Mesenchymal stem cell (in vitro differentiated cells and primary cell): ENCODE measurements around the gene DLAT.
"Not testable (repeated sequence)": the region's sequence is repeated elsewhere in the genome, so short reads cannot be mapped to it uniquely, and the experiment has no call there.

Source experiments
- DNase-seq: peaks from one replicate; pipeline ENCODE4 v3.0.0-alpha.2; 2013
- H2AFZ ChIP-seq: one replicate; pipeline ENCODE4 v1.6.1; 2013; ENCODE audit warnings: low read depth, mild to moderate bottlenecking, control low read depth, inconsistent platforms, low read length, moderate library complexity
- H2AK5ac ChIP-seq: 2 replicates; pipeline ENCODE4 v1.6.1; 2013; ENCODE audit warnings: low read length, moderate library complexity, mild to moderate bottlenecking, inconsistent platforms; ENCODE audit not compliant: severe bottlenecking
- H2BK120ac ChIP-seq: one replicate; pipeline ENCODE4 v1.6.1; 2013; ENCODE audit warnings: low read depth, mild to moderate bottlenecking, inconsistent platforms, low read length, moderate library complexity
- H2BK12ac ChIP-seq, 2 experiments: one replicate each; pipeline ENCODE4 v1.6.1; 2013; ENCODE audit warnings: inconsistent platforms in 2 of 2, low read length in 2 of 2, mild to moderate bottlenecking in 2 of 2, moderate library complexity in 2 of 2, control low read depth in 1 of 2
- H2BK15ac ChIP-seq: one replicate; pipeline ENCODE4 v1.6.1; 2013; ENCODE audit warnings: mild to moderate bottlenecking, low read depth, inconsistent platforms; ENCODE audit not compliant: poor library complexity, severe bottlenecking
- H2BK5ac ChIP-seq: 2 replicates; pipeline ENCODE4 v1.6.1; 2013; ENCODE audit warnings: low read depth, mild to moderate bottlenecking, low read length, control low read depth, inconsistent platforms; ENCODE audit not compliant: poor library complexity, severe bottlenecking
- H3K14ac ChIP-seq, 2 experiments: one replicate each; pipeline ENCODE4 v1.6.1; 2013; ENCODE audit warnings: inconsistent platforms in 2 of 2, low read length in 2 of 2, control low read depth in 1 of 2, mild to moderate bottlenecking in 1 of 2, moderate library complexity in 1 of 2
- H3K18ac ChIP-seq, 2 experiments: one replicate each; pipeline ENCODE4 v1.6.1; 2013; ENCODE audit warnings: inconsistent platforms in 2 of 2, low read length in 2 of 2, control low read depth in 1 of 2, low read depth in 1 of 2, mild to moderate bottlenecking in 1 of 2
- H3K23ac ChIP-seq, 2 experiments: one replicate each; pipeline ENCODE4 v1.6.1; 2013; ENCODE audit warnings: inconsistent platforms in 2 of 2, low read length in 2 of 2, mild to moderate bottlenecking in 2 of 2, moderate library complexity in 2 of 2, control low read depth in 1 of 2
- H3K27ac ChIP-seq: 2 replicates; pipeline ENCODE4 v1.5.1; 2013; ENCODE audit warnings: mild to moderate bottlenecking, moderate library complexity, low read length, control low read depth, inconsistent platforms; ENCODE audit not compliant: poor library complexity, severe bottlenecking
- H3K27me3 ChIP-seq, 2 experiments: 2 replicates each; pipeline versions ENCODE4 v1.6.1 to v1.7.0; 2013; ENCODE audit warnings: low read length in 2 of 2, mild to moderate bottlenecking in 2 of 2, moderate library complexity in 2 of 2, control low read depth in 1 of 2, inconsistent platforms in 1 of 2; ENCODE audit not compliant: control insufficient read depth in 1 of 2, insufficient read depth in 1 of 2
- H3K36me3 ChIP-seq, 2 experiments: 2 replicates each; pipeline versions ENCODE4 v1.6.1 to v1.7.0; 2013; ENCODE audit warnings: low read length in 2 of 2, control low read depth in 1 of 2, inconsistent platforms in 1 of 2, low read depth in 1 of 2, mild to moderate bottlenecking in 1 of 2; ENCODE audit not compliant: insufficient read depth in 2 of 2, control insufficient read depth in 1 of 2
- H3K4ac ChIP-seq, 2 experiments: one replicate each; pipeline ENCODE4 v1.6.1; 2013; ENCODE audit warnings: inconsistent platforms in 2 of 2, low read length in 2 of 2, mild to moderate bottlenecking in 2 of 2, moderate library complexity in 2 of 2, control low read depth in 1 of 2, low read depth in 1 of 2
- H3K4me1 ChIP-seq: 2 replicates; pipeline ENCODE4 v1.6.1; 2013; ENCODE audit warnings: low read depth, low read length, control low read depth; ENCODE audit not compliant: control insufficient read depth, insufficient read depth
- H3K4me2 ChIP-seq: 2 replicates; pipeline ENCODE4 v1.6.1; 2013; ENCODE audit warnings: low read length, mild to moderate bottlenecking, inconsistent platforms; ENCODE audit not compliant: poor library complexity, severe bottlenecking
- H3K4me3 ChIP-seq, 2 experiments: 2 replicates each; pipeline versions ENCODE4 v1.5.1 to v1.7.0; 2013; ENCODE audit warnings: low read length in 2 of 2, mild to moderate bottlenecking in 2 of 2, control low read depth in 1 of 2, low read depth in 1 of 2; ENCODE audit not compliant: insufficient read depth in 1 of 2
- H3K79me1 ChIP-seq: replicated peaks from 2 replicates; pipeline ENCODE4 v1.6.1; 2013; ENCODE audit warnings: mild to moderate bottlenecking, control low read depth, low read length, inconsistent platforms; ENCODE audit not compliant: poor library complexity, severe bottlenecking
- H3K9ac ChIP-seq: 2 replicates; pipeline ENCODE4 v1.7.0; 2013; ENCODE audit warnings: mild to moderate bottlenecking, low read length, moderate library complexity
- H3K9me3 ChIP-seq: 2 replicates; pipeline ENCODE4 v1.7.0; 2013; ENCODE audit warnings: mild to moderate bottlenecking, low read length; ENCODE audit not compliant: control insufficient read depth
- H4K8ac ChIP-seq: one replicate; pipeline ENCODE4 v1.6.1; 2013; ENCODE audit warnings: inconsistent platforms, mild to moderate bottlenecking, low read length, moderate library complexity
- H4K91ac ChIP-seq: one replicate; pipeline ENCODE4 v1.6.1; 2013; ENCODE audit warnings: mild to moderate bottlenecking, low read length, inconsistent platforms
- WGBS: methylation state at CpG from one replicate; pipeline ENCODE4 v1.1.7; 2013; ENCODE audit warnings: mixed read lengths; 5-methylcytosine and 5-hydroxymethylcytosine counted together

Gene DLAT

DNA sequence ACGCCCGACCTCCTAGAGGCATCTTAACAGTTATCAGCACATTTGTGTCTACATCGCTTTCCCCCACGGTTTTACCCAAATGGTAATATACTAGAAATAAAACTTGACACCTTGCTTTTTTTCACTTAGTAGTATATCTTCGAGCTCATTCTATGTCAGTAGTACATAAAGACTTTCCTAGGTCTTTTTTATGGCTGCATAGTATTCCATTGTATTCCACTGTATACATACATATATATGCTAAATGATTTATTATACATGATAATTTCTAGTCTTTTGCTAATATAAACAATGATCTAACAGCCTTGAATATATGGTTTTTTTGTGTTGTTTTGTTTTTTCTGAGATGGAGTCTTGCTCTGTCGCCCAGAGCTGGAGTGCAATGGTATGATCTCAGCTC, 34.8 kb upstream of the DLAT start:
- Histone ChIP-seq H3K9ac (no peak overlapping the region), H3K4me2 (no peak overlapping the region), H2BK5ac (no peak overlapping the region), H3K36me3 (peaks cover 19 to 77% of the 10 kb centered on the region in 2 experiments), H3K23ac (no peak overlapping the region), H3K27ac (no peak overlapping the region), H4K91ac (no peak overlapping the region), H3K27me3 (no peaks in the 10 kb centered on the region), H2AFZ (no peak overlapping the region), H2AK5ac (no peak overlapping the region), H2BK15ac (no peak overlapping the region), H3K4me3 (no peak overlapping the region), H3K4me1 (peaks cover 5% of the 10 kb centered on the region), H3K4ac (no peak overlapping the region), H2BK120ac (no peak overlapping the region), H3K9me3 (no peaks in the 10 kb centered on the region), H3K18ac (no peak overlapping the region), H4K8ac (no peak overlapping the region), H2BK12ac (no peak overlapping the region), H3K14ac (no peak overlapping the region), H3K79me1 (no peaks in the 10 kb centered on the region)
- DNase-seq, result no peak
- WGBS, result no CpG with 5 or more reads among the region's 6 CpGs

DNA sequence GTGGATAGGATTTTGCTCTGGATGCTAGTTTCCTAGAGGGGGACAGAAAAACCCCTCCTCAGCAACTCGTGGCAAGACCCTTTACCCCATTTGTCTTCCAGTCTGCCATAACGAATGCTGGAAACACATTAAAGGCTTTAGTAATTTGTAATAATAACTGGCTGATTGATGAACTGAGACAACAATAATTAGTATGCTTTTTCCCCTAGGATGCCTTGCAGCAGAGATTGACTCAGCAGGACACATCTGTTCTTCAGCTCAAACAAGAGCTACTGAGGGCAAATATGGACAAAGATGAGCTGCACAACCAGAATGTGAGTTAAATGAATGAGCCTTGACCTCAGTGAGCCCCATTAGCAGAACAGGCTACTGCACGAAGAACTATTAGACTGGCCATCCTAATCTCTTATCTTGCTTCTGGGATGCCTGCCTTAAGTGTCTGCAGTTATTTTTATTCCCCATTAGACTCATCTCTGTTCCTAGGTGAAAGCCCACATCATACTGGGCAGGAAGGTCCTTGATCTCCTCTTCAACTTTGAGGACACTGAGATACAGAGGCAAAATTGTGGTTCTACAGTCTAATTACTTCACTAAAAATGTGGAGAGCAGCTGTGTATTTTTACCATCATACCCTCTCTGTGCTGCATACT, 32.9 kb upstream of the DLAT start:
- no peak overlapping the region for H3K4me3 ChIP-seq
- H4K8ac ChIP-seq, result no peak overlapping the region
- H2BK5ac ChIP-seq, result no peak overlapping the region
- H2AK5ac ChIP-seq, result no peak overlapping the region
- H3K4ac ChIP-seq, result no peak overlapping the region
- H2AFZ ChIP-seq, result no peak overlapping the region
- H2BK120ac ChIP-seq, result no peak overlapping the region
- peaks cover 5% of the 10 kb centered on the region for H3K4me1 ChIP-seq
- H3K9me3 ChIP-seq, result no peaks in the 10 kb centered on the region
- H3K27me3 ChIP-seq, result no peaks in the 10 kb centered on the region
- WGBS, result 78% methylated on average over 3 of the region's 3 CpGs
- H2BK12ac ChIP-seq, result no peak overlapping the region
- peaks cover 19 to 70% of the 10 kb centered on the region in 2 experiments for H3K36me3 ChIP-seq
- no peak for DNase-seq
- no peak overlapping the region for H3K23ac ChIP-seq
- H2BK15ac ChIP-seq, result no peak overlapping the region
- no peak overlapping the region for H3K27ac ChIP-seq
- no peak overlapping the region for H3K4me2 ChIP-seq
- H3K14ac ChIP-seq, result no peak overlapping the region
- no peaks in the 10 kb centered on the region for H3K79me1 ChIP-seq
- no peak overlapping the region for H3K9ac ChIP-seq
- H3K18ac ChIP-seq, result no peak overlapping the region
- no peak overlapping the region for H4K91ac ChIP-seq

DNA sequence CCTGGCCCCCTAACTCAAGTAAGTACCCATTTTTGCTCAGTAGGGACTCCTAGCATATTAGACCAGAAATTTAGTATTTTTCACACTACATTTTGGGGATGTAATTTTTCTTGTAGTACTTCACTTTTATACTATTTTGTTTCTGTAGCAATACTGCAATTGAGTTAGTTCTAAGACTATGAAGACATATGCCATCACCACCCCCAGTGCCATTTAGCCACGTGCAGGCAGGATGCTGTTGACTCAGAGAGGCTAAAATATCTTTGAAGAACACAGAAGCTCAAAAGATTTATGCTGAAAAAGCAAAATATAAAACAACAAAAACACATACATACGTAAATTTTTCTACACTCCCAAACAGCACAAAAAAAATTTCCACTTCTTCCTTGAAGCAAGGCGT, 29.1 kb upstream of the DLAT start:
- H3K23ac ChIP-seq, result no peak overlapping the region
- H2BK12ac ChIP-seq, result no peak overlapping the region
- no peak overlapping the region for H2BK120ac ChIP-seq
- H3K9me3 ChIP-seq, result no peaks in the 10 kb centered on the region
- no peak overlapping the region for H2AK5ac ChIP-seq
- no peak overlapping the region for H4K91ac ChIP-seq
- H3K27ac ChIP-seq, result no peak overlapping the region
- H3K14ac ChIP-seq, result no peak overlapping the region
- H3K4me1 ChIP-seq, result no peaks in the 10 kb centered on the region
- H3K4ac ChIP-seq, result no peak overlapping the region
- no peak for DNase-seq
- no peak overlapping the region for H2BK15ac ChIP-seq
- H4K8ac ChIP-seq, result no peak overlapping the region
- H3K36me3 ChIP-seq, result peaks cover 19 to 82% of the 10 kb centered on the region in 2 experiments
- H3K27me3 ChIP-seq, result no peaks in the 10 kb centered on the region
- H3K4me3 ChIP-seq, result no peak overlapping the region
- no peaks in the 10 kb centered on the region for H3K79me1 ChIP-seq
- no peak overlapping the region for H3K18ac ChIP-seq
- H3K9ac ChIP-seq, result peak overlapping the region; percentile 28
- H3K4me2 ChIP-seq, result no peak overlapping the region
- WGBS, result 84% methylated on average over 3 of the region's 3 CpGs
- no peak overlapping the region for H2AFZ ChIP-seq
- no peak overlapping the region for H2BK5ac ChIP-seq

DNA sequence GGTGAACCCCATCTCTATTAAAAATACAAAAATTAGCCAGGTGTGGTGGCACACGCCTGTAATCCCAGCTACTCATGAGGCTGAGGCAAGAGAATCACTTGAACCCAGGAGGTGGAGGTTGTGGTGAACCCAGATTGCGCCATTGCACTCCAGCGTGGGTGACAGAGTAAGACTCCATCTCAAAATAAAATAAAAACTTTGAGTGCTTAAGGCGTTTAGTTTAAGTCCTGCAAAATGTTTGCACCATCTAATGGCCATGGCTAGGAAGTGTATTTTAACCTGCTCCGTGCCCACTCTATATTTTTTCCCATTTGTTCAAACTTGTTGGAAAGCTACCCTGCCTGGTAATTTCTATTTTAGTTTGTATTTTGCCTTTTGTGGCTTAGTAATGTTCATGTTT, 28.5 kb upstream of the DLAT start:
- not testable (repeated sequence) for H3K23ac ChIP-seq, H3K4me2 ChIP-seq, H3K27ac ChIP-seq, H4K8ac ChIP-seq, H2BK5ac ChIP-seq, H2AK5ac ChIP-seq, H3K14ac ChIP-seq, H3K4me1 ChIP-seq, H4K91ac ChIP-seq, H2BK12ac ChIP-seq, H3K18ac ChIP-seq, H2AFZ ChIP-seq, H3K9me3 ChIP-seq, H3K4ac ChIP-seq, H3K79me1 ChIP-seq, H3K27me3 ChIP-seq, H2BK15ac ChIP-seq, H2BK120ac ChIP-seq
- H3K4me3 ChIP-seq, result peak overlapping the region in 1 of 2 experiments; percentile 48
- DNase-seq, result peak; percentile 66
- peak overlapping the region; percentile 76 for H3K9ac ChIP-seq
- peaks cover 21 to 82% of the 10 kb centered on the region in 2 experiments for H3K36me3 ChIP-seq
- WGBS, result 80% methylated on average over 3 of the region's 5 CpGs
